Stimulated activated CD4-positive, alpha-beta T cell treated with anti-CD3 and anti-CD28 coated beads, TNF-alpha, amount 100 ng/mL, for 24 hours (primary cell): ENCODE measurements around the gene RPP25L.
"Not testable (repeated sequence)": the region's sequence is repeated elsewhere in the genome, so short reads cannot be mapped to it uniquely, and the experiment has no call there.

Experiments
- DNase-seq, 3 experiments: peaks; one replicate each; pipeline ENCODE4 v3.0.0-alpha.2; 2020; ENCODE audit warnings: low read depth in 3 of 3

The RPP25L gene, protein sequence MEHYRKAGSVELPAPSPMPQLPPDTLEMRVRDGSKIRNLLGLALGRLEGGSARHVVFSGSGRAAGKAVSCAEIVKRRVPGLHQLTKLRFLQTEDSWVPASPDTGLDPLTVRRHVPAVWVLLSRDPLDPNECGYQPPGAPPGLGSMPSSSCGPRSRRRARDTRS

DNA sequence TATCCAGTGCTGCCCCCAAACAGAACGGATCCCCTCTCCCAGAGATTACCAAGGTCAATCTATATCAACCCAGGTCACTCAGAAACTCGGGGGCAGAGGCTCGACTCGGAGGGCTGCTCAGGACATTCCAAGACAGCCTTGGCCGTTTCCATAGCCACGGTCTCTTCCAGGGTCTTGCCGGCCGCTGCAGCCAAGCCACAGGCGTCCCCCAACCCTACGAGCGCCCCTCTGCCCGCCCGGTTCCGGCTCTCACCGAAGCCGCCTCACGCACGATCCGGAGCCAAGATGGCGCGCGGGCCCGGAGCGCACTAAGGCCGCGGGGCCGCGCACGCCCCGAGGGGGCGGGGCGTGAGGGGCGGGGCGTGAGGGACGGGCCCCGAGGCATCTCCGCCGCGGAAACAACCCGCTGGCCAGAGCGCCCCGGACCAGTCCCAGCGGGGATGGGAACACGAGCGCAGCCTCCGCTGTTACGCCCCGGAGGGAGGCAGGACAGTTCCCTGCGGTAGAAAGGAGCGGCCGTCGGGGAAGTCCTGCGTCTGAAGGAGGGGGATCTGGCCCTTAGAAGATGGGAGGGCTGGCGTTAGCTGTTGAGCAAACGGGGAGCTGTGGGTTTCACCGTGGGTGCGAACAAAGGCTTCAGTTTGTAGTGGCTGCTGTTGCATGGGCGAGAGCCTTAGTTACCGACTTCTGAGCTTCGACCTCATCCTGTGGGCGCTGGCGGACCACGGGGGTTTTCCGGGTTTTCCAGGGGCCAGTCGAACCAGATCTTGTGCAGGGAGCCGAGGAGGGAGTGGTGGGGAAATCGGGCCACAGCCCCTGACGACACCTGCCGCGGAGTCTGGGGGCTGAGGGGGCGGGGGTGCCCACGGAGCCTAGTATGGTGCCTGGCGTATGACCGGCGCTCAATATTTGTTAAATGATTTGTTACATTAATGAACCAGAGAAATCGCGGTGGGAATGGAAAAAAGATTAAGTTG is at the start of gene RPP25L:
Gene RPP25L (minus strand): TSS at position 287 of the 977 bp plus-strand sequence. CDS start 801 bp downstream, outside the sequence.
- peak; percentile 63 to 82 (median 70) for DNase-seq

DNA sequence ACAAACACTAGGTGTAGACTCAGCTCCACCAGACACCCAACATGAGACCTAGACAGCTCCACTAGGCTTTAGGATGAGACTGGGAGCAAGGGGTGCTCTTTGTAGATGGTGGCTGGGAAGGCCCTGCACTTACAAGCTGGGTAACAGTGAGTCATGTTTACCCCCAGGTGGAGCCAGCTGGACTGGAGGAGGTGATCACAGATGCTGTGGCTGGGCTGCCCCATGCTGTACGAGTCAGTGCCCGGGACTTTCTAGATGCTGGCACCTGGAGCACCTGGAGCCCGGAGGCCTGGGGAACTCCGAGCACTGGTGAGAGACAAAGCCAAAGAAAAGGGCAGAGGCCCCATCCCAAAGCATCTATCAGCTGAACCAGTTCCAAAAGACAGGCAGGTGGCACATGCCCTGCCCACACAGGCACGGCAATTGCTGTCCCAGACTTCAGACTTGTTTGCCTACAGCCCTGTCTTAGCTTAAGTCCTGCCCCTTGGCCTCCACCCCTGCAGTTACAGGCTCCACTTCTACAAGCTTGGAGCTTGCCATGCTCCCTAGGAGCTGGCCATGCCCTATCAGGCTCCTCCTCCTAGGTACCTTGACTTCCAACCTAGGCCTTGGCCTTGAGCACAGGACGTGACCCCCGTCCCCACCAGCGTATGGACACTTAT is 47.8 kb upstream of the RPP25L start:
- no peak for DNase-seq

DNA sequence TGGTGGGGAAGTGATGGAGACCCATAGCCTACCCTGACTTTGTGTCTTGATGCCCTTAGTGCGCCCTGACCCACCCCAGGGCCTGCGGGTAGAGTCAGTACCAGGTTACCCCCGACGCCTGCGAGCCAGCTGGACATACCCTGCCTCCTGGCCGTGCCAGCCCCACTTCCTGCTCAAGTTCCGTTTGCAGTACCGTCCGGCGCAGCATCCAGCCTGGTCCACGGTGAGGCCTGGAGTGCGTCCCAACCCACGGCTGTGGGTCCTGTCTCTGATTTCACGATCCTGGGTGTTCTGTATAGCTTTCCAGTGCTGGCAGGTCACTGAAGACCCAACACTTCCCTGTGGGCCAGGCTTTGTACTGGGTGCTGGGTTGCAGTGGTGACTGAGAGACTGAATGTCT is 46.6 kb upstream of the RPP25L start:
- DNase-seq = no peak

DNA sequence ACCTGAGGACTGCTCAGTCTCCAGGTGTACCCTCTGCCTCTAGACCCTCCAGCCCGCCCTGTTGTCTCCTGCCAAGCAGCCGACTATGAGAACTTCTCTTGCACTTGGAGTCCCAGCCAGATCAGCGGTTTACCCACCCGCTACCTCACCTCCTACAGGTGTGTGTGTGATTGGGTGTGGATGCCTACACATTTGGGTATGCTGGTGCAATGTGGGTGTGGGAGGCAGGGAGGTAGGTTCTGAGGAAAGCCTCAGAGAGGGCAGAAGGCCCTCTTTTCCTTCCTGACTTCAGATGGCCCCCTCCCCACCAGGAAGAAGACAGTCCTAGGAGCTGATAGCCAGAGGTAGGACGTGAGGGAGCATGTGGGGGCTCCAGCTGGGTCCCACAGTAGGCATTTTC is 45.1 kb upstream of the RPP25L start:
- no peak for DNase-seq

DNA sequence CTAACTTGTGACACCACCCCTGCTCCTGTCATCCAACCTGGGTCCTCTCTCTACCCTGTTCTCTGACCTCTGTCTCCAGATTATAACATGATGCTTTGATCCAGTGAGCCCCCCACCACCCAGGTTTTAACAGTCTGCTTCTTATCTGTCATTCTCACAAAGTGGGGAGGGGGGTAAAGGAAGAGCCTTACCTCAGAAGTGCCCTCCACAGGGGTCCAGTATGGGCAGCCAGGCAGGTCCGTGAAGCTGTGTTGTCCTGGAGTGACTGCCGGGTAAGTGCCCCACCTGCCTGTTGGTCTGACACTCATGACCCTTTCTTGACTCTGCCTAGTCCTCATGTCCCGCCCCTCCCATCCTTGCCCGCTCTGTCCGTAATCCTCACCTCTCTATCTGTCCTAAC is 43.5 kb upstream of the RPP25L start:
- no peak for DNase-seq

DNA sequence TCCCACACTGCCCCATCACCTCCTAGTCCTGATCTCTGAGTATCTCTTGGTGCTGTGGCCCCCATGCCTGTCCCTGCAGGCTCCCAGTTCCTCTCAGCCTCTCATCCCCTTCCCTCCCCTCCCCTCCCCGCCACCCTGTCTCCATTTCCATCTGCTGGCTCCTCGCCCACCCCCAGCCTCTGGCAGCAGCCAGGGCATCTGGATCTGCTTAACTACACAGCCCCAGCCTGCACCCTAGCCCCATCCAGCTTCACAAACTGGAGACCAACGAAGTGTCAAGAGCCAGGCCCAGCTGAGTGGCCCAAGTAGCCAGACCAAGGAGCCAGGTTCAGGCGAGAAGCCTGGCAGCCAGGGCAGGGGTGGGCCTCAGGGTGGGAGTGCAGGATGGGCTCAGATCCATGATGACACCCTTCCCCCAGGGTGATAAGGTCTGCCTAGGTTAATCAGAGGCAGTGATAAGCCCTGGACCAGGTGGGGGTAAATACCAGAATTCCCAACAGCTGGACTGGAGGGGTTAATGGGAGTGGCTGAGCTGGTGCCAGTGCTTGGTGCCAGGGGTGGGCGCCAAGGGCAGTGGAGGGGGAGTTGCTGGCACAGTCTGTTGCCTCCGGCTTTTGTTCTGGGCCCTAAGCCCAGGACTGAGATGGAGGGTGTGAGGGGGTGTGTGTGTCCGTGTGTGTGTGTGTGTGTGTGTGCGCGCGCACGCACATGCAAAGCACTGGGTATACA is 42.6 kb upstream of the RPP25L start:
- DNase-seq = no peak

DNA sequence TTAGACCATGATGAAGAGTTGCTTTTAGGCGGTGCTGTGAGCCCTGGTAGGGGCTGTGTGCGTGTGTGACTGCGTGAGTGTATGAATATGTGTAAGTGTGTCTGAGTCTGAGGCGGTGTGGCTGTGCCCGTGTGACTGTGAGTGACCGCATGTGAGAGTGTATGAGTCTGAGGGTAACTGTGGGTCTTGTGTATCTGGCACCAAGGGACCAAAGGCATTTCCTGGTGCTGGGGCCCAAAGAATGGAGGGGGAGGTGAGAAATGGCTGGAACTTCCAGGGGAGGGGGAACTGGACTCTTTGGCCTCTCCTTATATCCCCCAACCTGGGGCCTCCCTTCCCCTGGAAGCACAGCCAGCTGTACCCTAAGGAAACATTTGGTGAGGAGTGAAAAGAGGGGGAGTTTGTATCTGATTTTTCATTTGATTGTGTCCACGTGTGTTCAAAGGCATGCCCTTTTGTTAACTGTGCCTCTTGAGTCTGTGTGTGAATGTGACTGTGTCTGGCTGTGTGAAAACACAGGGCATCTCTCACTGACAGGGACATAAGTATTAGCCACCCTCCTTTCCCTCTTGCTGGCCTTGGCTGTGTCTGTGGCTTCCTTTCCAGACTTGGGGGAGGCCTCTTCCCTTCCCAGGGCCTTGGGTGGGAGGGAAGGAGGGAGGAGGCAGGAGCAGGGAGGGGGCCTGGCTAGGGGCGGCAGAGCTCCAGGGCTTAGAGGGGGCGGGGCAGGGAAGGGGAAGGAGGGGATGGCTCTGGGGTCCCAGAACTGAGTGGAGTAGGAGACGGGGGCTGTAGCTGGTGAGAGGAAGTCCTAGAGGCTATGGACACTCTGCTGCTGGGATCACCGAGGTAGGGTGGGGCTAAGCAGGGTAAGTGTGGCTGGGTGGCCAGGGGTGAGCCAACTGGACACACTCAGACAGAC is 41.5 kb upstream of the RPP25L start:
- DNase-seq = no peak

DNA sequence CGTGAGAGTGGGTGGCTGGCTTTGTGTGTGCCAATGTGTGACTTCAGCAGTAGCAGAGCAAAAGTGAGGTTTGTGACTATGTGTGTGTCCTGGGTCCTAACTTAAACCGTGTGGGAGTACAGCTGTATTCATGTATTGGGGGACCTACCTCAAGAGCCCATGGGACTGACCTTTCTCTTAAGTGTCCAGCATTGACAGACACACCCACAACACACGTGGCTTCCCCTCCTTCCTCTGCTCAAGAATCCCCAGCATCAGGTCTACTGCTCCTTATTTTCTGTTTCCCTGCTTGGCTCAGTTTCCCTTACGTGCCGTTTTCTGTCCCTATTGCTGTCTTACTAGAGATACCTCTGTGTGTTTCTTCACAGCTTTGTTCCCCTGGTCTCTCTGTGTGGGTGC is 40.7 kb upstream of the RPP25L start:
- no peak for DNase-seq

DNA sequence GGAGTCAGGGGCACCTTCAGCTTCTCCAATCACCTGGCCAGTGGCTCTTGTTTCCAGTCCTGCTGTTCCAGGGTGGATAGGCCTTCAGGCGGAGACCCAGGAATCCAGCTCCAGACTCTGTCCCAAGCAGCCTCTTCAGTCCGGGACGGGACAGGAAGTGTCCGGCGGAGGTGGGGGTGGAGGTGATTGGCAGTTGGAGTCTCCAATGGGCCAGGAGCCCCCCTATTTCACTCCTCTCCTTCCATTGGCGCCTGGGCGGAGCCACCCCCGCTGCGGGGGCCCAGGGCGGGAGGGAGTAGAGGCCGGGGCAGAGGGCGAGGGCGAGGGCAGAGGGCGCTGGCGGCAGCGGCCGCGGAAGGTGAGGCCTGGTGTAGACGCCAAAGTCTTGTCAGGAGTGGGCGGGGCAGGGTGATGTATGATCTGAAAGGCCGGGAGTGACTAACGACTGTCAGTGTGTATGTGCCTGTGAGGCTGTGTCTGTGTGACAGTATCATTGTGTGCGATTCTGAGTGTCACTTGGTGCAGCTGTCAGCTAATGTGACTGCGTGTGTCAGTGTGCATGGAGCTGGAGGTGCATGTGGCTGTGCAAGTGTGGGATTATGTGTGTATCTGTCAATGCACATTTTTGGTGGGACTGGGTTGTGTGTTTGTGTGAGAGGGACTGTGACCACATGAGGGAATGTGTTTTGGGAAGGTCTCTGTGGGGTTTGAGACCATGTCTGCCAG is 40.1 kb upstream of the RPP25L start, which contains the start of gene IL11RA:
Gene IL11RA (plus strand): TSS at position 310 of the 726 bp plus-strand sequence. CDS start 3,033 bp downstream, outside the sequence.
- DNase-seq = peak in 1 of 3 experiments; percentile 67

DNA sequence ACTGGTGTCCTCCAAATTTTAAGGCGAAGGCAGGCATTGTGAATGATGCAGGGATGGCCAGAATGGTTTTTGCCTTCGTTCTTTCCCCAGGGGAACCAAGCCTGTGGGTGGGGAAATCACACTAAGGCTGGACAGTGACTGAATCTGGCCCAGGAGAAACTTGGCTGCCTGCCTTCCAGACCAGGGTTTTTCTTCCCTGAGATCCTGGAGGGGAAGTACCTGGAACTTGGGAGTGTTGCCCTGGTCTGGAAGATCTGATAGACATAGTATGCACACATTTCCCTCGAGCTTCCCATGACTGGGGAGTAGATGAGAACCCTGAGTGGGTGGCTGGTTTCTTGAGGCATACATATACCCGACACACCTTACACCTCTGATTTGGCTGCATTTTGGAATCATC is 39.4 kb upstream of the RPP25L start:
- DNase-seq = no peak

DNA sequence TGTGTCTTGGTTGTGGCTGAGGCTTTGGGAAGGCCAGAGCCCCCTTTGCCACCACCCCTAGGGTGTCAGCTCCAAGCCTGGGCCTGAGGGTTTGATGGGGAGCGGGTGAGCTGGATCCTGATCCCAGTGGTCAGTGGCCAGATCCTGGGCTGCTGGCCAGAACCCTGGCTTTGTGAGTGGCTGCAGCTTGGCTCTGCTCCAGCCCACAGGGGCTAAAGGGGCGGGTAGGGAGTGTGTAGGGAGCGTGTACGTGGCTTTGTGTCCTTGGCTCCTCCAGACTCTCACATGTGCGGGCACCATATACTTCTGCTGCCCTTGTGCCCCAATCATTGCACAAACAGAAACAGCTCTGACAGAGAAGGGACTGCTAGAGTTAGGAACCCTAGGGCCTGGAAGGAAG is 38.9 kb upstream of the RPP25L start:
- no peak for DNase-seq

DNA sequence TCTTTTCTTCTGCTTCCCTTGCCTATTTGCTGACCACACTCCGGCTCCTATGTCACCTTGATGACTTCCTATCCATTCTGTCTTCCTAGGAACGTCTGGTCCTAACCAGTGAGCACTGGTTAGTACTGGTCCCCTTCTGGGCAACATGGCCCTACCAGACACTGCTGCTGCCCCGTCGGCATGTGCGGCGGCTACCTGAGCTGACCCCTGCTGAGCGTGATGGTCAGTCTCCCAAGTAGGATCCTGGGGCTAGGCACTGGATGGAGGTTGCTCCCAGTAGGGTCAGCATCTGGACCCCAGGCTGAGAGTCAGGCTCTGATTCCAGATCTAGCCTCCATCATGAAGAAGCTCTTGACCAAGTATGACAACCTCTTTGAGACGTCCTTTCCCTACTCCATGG is 36.8 kb upstream of the RPP25L start:
- no peak for DNase-seq

DNA sequence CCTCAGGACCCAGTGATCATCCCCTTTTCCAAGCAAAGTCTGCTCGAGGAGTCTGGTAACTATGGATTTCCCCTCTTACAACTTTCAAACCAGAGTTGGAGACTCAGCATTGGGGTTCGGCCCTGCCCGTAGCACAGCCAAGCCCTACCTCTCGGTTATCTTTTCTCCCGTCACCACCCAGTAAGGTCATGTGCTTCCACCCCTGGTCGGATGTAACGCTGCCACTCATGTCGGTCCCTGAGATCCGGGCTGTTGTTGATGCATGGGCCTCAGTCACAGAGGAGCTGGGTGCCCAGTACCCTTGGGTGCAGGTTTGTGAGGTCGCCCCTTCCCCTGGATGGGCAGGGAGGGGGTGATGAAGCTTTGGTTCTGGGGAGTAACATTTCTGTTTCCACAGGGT is 35.8 kb upstream of the RPP25L start:
- DNase-seq = no peak

DNA sequence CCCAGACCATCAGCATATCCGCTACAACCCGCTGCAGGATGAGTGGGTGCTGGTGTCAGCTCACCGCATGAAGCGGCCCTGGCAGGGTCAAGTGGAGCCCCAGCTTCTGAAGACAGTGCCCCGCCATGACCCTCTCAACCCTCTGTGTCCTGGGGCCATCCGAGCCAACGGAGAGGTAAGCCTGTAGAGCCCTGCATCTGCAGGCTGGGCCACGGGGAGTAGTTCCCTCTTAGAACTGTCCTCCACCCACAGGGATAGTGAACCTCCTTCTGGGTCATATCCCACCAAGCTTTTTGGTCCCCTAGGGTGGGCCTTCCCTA is 35.1 kb upstream of the RPP25L start:
- no peak for DNase-seq

DNA sequence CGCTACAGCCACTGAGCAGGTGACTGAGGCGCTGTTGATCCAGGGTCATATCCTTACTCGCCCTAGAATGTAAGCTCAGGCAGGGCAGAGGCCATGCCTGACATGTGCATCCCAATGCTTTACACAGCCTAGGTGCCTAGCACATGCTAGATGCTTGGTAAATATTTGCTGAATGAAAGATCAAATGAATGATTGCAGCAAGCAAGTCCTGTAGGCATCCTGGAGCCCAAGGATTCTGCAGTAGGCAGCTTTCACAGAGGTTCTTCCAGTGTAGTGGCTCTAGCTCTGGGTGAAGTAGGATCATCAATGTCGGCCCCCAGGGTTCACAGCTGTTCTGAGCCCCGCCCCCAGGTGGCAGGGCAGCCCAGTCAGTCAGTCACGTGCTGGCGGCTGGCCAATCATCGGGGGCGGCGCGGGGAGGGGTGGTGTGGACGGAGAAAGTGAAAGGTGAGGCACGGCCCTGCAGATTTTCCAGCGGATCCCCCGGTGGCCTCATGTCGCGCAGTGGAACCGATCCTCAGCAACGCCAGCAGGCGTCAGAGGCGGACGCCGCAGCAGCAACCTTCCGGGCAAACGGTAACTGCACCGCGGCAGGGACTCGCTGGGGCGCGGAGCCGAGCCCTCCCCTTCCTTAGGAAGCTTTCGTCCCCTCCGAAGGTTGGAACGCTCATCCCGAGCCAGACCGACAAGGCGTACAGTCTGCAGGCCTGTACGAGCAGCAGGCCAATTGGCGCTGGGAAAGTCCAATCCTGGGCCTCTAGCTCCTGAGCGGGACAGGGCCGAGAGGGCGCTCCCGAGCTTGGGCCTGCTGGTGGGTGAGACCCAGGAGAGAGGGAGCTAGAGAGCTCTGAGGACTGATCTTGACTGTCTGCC is 34.5 kb upstream of the RPP25L start, which contains the start of gene GALT:
Gene GALT (plus strand): TSS at position 465 of the 873 bp plus-strand sequence. CDS start 30 bp downstream, at position 495.
- peak; percentile 93 to 99 (median 96) for DNase-seq

DNA sequence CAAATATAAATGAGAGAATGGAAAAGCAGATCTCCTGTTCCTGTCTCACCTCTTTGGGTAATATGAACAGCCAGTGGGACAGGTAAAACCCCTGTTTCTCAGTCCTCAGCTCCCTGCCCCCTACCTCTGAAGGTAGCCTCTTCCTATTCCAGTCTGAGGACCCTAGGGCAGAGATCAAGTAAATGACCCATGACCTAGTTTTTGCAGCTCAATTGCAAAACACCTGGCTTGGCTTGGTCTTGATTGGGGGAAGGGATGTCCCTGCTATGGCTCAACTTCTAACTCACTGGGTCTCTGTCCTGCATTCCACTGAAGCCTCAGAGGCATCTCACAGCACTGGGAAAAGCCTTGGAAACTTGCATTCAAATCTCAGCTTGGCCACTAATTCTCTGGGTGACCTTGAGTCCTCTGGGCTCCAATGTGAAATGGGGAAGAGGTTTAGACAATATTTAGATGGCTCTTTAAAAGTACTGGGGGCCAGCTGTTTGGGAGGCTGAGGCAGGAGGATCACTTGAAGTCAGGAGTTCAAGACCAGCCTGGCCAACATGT is 32.9 kb upstream of the RPP25L start:
- no peak for DNase-seq

DNA sequence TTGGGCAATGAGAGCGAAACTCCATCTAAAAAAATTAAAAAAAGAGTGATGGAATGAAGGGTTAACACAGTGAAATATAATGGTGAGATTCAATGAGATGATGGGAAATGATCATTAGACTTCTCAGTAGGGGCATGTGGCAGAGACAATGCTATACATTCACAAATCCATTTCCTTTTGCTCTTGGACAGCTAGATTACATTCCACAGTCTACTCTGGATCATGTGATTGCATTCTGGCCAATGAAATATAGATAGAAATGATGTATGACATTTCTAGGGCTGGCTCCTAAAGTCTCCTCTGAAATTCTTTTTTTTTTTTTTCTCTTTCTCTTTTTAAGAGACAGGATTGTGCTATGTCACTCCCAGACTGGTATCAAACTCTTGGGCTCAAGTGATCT is 30.8 kb upstream of the RPP25L start:
- no peak for DNase-seq

DNA sequence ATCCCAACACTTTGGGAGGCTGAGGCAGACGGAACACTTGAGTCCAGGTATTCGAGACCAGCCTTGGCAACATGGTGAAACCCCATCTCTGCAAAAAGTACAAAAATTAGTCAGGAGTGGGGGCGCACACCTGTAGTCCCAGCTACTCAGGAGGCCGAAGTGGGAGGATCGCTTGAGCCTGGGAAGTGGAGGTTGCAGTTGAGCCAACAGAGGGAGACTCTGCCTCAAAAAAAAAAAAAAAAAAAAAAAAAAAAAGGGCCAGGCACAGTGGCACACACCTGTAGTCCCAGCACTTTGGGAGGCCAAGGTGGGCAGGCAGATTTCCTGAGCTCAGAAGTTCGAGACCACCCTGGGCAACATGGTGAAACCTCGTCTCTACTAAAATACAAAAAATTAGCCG is 27.4 kb upstream of the RPP25L start:
- DNase-seq = not testable (repeated sequence)

DNA sequence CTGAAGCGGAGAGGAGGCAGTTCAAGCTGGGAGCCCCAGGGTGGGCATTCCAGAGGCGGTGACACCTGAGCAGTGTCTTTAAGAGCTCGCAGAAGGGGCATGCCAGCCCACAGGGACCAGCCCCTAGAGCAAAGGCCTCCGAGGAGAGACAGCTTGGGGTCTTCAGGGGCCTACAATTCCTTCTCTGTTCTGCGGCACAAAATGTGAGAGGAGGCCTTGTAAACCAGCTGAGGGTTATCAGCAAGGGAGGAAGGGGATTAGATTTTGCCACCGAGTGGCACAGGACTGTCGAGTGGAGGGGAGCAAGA is 26.2 kb upstream of the RPP25L start:
- no peak for DNase-seq
